HepG2 (cell line): ENCODE measurements around the gene PDCD11.

ENCODE experiments used
- CTCF ChIP-seq: sonication (generic); formaldehyde crosslinking; IDR thresholded peaks from 2 replicates; pipeline ENCODE4 v1.5.0; 2020; ENCODE audit warnings: mild to moderate bottlenecking, missing genetic modification reagents, moderate library complexity
- IRF2 ChIP-seq: IDR thresholded peaks from 2 replicates; pipeline ENCODE4 v1.6.1; 2018; ENCODE audit warnings: missing genetic modification reagents, missing compliant biosample characterization
- PCBP2 ChIP-seq: fragments of 200-400 bp; formaldehyde crosslinking; optimal IDR thresholded peaks from 2 replicates; pipeline ENCODE3; 2018; ENCODE audit warnings: low read length, low read depth; ENCODE audit not compliant: poor library complexity, severe bottlenecking
- PHF20 ChIP-seq: sonication (generic); formaldehyde crosslinking; IDR thresholded peaks from 2 replicates; pipeline ENCODE4 v1.5.0; 2020; ENCODE audit warnings: mild to moderate bottlenecking, missing genetic modification reagents
- POLR2A ChIP-seq, 2 experiments: IDR thresholded peaks; 2 replicates each; pipeline ENCODE4 v1.6.1; 2011; ENCODE audit warnings: low read depth in 2 of 2, low read length in 2 of 2, mild to moderate bottlenecking in 1 of 2, moderate library complexity in 1 of 2; ENCODE audit not compliant: insufficient read depth in 1 of 2
- SETDB1 ChIP-seq: sonication (generic); formaldehyde crosslinking; IDR thresholded peaks from 2 replicates; pipeline ENCODE4 v1.5.1; 2020; ENCODE audit warnings: missing genetic modification reagents, mild to moderate bottlenecking, borderline replicate concordance
- USF2 ChIP-seq, 2 experiments: sonication (generic) in 1 of 2; formaldehyde crosslinking in 1 of 2; IDR thresholded peaks; 2 replicates each; pipeline versions ENCODE4 v1.5.1 to v1.6.1; 2011 to 2020; ENCODE audit warnings: borderline replicate concordance in 1 of 2, low read depth in 1 of 2, low read length in 1 of 2, mild to moderate bottlenecking in 1 of 2, missing genetic modification reagents in 1 of 2, moderate library complexity in 1 of 2
- ZNF230 ChIP-seq: sonication (generic); formaldehyde crosslinking; IDR thresholded peaks from 2 replicates; pipeline ENCODE4 v1.4.0; 2020; ENCODE audit warnings: mild to moderate bottlenecking, missing genetic modification reagents

GRCh38 chr10:103445366-103445765 lies 48.9 kb downstream of the PDCD11 start:
- TF ChIP-seq PHF20 (CRISPR knock-in tag) (no peak), SETDB1 (CRISPR knock-in tag) (no peak), CTCF (CRISPR knock-in tag) (no peak), ZNF230 (CRISPR knock-in tag) (no peak), USF2 (IDR thresholded peaks at IDR 0.05; ENCODE audit: low read depth, low read length) (no peak), USF2 (CRISPR knock-in tag; IDR thresholded peaks at IDR 0.05; ENCODE audit: borderline replicate concordance) (no peak), PCBP2 (no peak), POLR2A (IDR thresholded peaks at IDR 0.05; ENCODE audit: insufficient read depth in 1 of 2, low read depth in 2 of 2, low read length in 2 of 2) (no peak), IRF2 (CRISPR knock-in tag) (no peak)
